Urothelium cell line (cell line): Measurements from ENCODE around the gene NAPSA.
A peak's percentile ranks its signal among the peaks of the same experiment; 100 is the strongest.
"Not testable (repeated sequence)": the region's sequence is repeated elsewhere in the genome, so short reads cannot be mapped to it uniquely, and the experiment has no call there.

Experiments
- DNase-seq: peaks from one replicate; pipeline ENCODE4 v3.0.0; 2011; ENCODE audit warnings: low spot score, mixed read lengths
- FAIRE-seq: peaks from 2 replicates; lab custom pipeline; 2011; peaks lifted over from hg19 to GRCh38; lab: Jason Lieb, UNC

NAPSA gene

GRCh38 chr19:50361290-50362029, 4.0 kb downstream of the NAPSA start:
- FAIRE-seq = no peak
- no peak for DNase-seq

- DNase-seq (no peak), FAIRE-seq (no peak)
These were observed 6.1 kb downstream of the NAPSA start for GRCh38 chr19:50359328-50359818.

GRCh38 chr19:50358483-50359327, 6.7 kb downstream of the NAPSA start:
- DNase-seq (peak; percentile 91), FAIRE-seq (no peak)

GRCh38 chr19:50357178-50358100, 8.0 kb downstream of the NAPSA start:
- DNase-seq (peak; percentile 62), FAIRE-seq (no peak)

GRCh38 chr19:50356691-50357177, 8.7 kb downstream of the NAPSA start:
- DNase-seq (peak; percentile 17), FAIRE-seq (no peak)

GRCh38 chr19:50353487-50353880, 12.0 kb downstream of the NAPSA start:
- not testable (repeated sequence) for DNase-seq, FAIRE-seq

- DNase-seq = no peak
- FAIRE-seq = no peak
These were observed 13.2 kb downstream of the NAPSA start for GRCh38 chr19:50352242-50352641.

- no peak for DNase-seq
- no peak for FAIRE-seq
These were observed 16.0 kb downstream of the NAPSA start for GRCh38 chr19:50349277-50350057.

GRCh38 chr19:50347089-50347581, 18.3 kb downstream of the NAPSA start:
- not testable (repeated sequence) for FAIRE-seq, DNase-seq

GRCh38 chr19:50344661-50345318, 20.6 kb downstream of the NAPSA start:
- no peak for DNase-seq
- FAIRE-seq = no peak

- DNase-seq = no peak
- no peak for FAIRE-seq
These were observed 24.3 kb downstream of the NAPSA start for GRCh38 chr19:50341091-50341564.

GRCh38 chr19:50340331-50340730, 25.1 kb downstream of the NAPSA start:
- FAIRE-seq = no peak
- no peak for DNase-seq

- FAIRE-seq, DNase-seq: not testable (repeated sequence)
These were observed 28.4 kb downstream of the NAPSA start for GRCh38 chr19:50337031-50337430.

GRCh38 chr19:50334741-50335421, 30.6 kb downstream of the NAPSA start:
- FAIRE-seq = no peak
- no peak for DNase-seq

GRCh38 chr19:50333737-50334617, 31.5 kb downstream of the NAPSA start:
- FAIRE-seq (peak; percentile 66), DNase-seq (peak; percentile 95)

GRCh38 chr19:50333235-50333736, 32.2 kb downstream of the NAPSA start:
- FAIRE-seq (peak; percentile 61), DNase-seq (peak; percentile 88)
